NK-92 (cell line): ENCODE measurements around the gene EHBP1.

Experiments used
- DNase-seq: peaks from one replicate; lab custom pipeline; 2025; ENCODE audit not compliant: unreplicated experiment; lab: John Stamatoyannopoulos, UW

The EHBP1 gene

DNA sequence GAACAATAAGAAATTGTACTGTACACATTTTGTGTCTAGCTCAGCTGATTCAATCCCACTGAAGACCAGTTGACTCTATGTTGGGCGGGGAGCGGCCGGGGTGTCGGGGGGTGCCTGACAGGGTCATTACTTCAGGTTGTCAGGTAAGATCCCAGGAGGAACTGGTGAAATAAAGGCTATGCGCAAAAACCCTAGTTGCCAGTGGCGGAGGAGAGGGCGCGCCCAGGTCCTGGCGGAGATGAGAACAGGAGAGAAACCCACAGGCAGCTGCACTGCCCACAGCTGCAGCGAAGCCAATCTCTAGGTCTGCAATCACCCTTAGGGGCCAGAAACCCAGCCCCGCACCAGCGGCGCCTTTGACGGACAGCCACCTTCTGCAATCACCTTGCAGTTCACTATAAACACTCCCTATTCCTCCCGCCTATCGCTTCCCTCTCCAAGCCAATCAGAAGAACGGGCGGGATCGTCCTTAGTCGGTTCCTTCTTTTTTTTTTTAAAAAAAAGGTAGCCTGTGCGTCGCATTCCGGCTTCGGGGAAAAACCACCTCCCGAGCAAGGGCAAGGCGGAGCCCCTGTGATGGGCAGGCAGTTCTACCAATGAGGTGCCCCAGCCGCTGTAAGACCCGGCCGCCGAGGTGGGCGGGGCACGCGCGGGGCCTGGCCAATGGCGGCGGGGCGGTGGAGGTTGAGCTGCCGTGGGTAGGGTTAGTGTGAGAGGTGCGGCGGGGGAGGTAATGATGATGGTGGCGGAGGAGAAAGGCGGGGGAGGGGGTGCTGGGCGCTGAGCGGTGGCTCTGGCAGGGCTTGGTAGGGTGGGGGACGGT lies at the start of gene EHBP1:
TSS of gene EHBP1 (plus strand) at position 707 of the 823 bp plus-strand sequence. CDS start 1,479 bp downstream, outside the sequence.
- DNase-seq: peak; percentile 78

DNA sequence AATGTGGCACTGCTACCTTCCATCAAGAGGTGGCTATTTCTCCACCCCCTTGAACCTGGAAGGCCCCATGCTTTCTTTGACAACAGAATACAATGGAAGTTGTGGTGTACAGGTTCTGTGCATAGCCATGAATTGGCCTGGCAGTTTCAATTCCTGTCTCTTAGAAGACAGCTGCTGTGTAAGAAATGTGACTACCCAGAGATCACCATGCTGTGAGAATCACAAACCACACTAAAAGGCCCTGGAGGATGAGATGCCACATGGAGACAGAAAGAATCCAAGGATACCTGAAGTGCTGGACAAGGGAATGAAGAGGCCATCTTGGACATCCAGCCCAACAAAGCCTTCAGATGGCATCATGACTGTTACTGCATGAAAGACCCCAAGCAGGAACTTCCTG lies 47.7 kb upstream of the EHBP1 start:
- DNase-seq: no peak

- DNase-seq: no peak
Observed at GRCh38 chr2:62658891-62659290, 46.6 kb upstream of the EHBP1 start.

DNA sequence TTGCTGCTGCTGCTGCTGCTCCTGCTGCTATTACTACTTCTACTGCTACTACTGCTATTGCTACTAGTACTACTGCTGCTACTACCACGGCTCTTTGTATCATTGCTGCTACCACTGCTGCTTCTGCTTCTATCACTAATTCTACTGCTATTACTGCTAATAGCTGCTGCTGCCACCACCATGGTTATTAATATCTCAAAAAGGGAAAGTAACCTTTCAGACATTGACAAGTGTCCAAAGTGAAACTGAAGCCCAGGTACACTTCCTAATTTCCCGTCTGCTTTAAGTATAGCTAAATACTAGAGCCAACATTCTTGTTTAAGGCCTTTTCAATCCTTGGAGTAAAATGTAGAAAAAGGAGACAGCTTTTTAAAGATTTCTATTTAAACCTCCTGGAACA lies 45.4 kb upstream of the EHBP1 start:
- no peak for DNase-seq

- DNase-seq: no peak
Observed at GRCh38 chr2:62660582-62661262, 44.8 kb upstream of the EHBP1 start.

DNA sequence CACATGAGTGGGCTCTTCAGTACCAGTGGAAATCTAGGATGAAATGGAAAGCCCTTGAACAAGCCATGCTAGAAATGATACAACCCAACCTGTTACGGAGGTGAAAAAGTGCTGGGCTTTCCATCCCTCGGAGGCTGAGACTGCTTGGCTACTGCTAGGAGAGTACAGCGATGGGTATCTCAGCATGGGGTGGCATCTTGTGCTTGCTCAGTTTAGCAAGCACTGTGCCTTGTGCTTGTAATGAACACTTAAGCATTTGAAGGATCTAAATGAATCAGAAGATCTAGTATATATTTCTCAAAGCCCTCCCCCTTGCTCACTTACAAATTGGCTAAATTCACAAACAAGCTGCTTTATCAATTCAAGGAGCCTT lies 44.3 kb upstream of the EHBP1 start:
- DNase-seq: no peak

DNA sequence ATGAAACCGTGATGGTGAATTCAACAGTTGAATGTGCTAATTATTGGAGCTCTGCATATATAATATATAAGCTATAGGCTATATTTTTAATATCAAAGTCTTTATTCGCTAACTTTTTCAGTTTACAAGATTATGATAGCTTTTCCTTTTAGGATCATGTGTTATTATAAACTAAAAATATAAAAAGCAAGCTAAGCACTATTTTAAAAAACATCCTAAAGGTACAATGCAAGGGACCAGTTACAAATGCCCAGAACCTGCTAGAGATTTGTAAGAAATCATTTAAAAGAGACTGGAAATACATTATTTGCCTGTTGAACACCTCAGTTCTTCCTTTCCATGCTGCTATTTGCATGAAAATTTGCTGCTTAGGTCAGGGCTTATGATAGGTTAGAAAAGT lies 43.4 kb upstream of the EHBP1 start:
- DNase-seq: no peak

DNA sequence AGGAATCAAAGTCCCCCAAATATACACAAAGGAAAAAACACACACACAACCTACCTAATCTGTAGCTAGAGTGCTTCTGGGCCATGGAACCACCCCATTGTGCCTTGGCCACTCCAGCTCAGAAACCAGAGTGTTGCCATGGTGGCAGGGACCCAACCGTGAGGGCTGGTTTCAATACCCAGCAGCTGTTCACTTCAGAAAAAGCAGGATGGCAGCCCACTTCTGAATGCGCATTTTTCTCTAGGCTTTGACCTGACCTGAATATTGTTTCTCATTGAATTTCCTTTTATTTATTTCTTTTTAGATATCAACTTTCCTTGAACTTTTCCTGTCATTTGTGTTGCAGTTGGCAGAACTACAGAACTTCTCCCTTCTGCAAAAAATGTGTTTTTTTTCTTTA lies 43.0 kb upstream of the EHBP1 start:
- no peak for DNase-seq

GRCh38 chr2:62663411-62663810 lies 42.1 kb upstream of the EHBP1 start:
- no peak for DNase-seq

- no peak for DNase-seq
Observed at GRCh38 chr2:62663920-62664795, 41.4 kb upstream of the EHBP1 start.

DNA sequence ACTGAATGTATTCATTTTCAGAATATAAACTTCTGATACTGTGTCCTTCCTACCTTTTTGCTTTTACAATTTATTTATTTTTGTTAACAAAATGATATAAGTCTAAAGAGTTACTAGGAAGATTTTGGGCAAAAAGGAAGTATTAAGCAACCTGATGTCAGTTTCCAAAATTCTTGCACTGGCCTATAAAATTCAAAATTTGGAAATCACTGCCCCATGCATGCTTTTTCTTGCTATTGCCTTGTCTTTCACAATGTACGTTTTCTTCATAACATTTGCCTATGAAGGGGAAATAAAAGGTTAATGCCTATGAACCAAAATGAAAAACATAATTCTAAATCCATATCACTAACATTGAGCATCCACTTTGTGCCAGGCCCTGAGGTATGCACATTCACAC lies 40.1 kb upstream of the EHBP1 start:
- DNase-seq: no peak

GRCh38 chr2:62669180-62669579 lies 36.3 kb upstream of the EHBP1 start:
- DNase-seq: no peak

- DNase-seq: no peak
Observed at GRCh38 chr2:62672601-62673000, 32.9 kb upstream of the EHBP1 start.

- DNase-seq: no peak
Observed at GRCh38 chr2:62675062-62675461, 30.5 kb upstream of the EHBP1 start.

- DNase-seq: no peak
Observed at GRCh38 chr2:62685256-62685655, 20.3 kb upstream of the EHBP1 start.

- no peak for DNase-seq
Observed at GRCh38 chr2:62686012-62686685, 19.4 kb upstream of the EHBP1 start.

GRCh38 chr2:62687636-62688035 lies 17.9 kb upstream of the EHBP1 start:
- no peak for DNase-seq

DNA sequence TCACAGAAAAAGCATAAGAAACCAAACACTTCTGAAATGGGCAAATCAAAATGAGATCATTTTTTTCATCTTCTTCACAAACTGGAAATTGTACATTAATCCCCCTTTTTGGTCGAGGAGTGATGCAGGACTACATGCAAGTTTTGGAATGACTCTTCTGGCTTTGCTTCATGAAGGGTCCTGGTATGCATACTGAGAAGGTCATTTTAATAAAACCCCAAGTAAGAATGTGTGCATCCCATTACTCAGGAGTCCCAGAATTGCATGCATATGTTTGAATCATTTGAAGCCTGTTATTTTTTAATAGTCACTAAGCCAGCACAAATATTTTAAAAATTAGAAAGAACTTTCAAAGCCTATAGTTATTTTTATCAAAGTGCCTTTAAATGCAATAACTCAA lies 16.7 kb upstream of the EHBP1 start:
- no peak for DNase-seq

- no peak for DNase-seq
Observed at GRCh38 chr2:62691186-62691585, 14.3 kb upstream of the EHBP1 start.

DNA sequence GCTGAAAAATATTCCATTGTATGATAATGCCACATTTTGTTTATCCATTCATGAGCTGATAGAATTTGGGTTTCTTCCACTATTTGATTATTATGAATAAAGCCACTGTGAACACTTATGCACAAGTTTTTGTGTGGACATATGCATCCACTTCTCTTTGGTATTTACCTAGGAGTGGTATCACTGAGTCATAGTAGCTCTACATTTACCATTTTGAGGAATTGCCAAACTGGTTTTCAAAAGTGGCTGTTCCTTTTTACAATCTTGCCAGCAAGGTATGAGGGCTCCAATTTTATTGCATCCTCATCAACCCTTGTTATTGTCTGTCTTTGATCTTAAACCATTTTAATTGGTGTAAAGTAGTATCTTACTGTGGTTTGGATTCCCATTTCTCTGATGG lies 13.3 kb upstream of the EHBP1 start:
- no peak for DNase-seq

DNA sequence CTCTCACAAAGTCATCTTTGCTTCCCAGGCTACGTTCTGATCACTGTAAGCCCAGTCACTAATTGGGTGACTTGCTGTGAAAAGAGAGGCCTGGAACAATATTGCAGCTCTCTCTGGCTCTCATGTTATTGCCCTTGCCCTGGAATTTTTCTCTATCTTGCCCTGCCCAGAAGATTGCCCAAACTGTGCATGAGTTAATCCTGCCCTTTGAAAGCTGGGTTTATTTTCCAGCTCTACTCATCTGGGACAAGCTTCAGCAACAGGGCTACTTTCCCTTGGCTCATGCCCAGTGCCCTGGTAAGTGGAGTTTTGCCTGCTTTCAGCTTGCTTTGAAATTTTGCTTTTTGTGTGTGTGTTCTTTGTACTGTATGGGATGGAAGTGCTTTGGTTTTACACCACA lies 6.9 kb upstream of the EHBP1 start:
- no peak for DNase-seq
